ENCODE data around the gene MBNL2.

DNA sequence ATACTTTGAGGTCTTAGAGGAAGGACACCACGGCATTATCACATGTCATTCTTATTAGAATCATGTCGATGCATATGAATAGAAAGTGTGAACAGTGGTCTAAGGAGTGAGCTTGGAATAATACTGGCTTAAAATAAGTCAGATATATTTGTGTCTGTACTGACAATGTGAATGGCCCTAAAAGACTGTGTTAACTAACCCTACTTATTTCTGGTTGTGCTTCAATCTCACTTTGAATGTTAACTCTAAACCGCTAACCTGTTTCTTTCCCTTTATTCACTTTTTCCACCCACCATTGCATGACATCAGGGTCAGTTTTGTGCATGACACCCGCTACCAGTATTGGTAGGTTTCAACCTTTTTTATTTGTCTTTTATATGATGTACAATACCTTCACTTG, 142.7 kb downstream of the MBNL2 start:
- TF ChIP-seq, protein P1, sequence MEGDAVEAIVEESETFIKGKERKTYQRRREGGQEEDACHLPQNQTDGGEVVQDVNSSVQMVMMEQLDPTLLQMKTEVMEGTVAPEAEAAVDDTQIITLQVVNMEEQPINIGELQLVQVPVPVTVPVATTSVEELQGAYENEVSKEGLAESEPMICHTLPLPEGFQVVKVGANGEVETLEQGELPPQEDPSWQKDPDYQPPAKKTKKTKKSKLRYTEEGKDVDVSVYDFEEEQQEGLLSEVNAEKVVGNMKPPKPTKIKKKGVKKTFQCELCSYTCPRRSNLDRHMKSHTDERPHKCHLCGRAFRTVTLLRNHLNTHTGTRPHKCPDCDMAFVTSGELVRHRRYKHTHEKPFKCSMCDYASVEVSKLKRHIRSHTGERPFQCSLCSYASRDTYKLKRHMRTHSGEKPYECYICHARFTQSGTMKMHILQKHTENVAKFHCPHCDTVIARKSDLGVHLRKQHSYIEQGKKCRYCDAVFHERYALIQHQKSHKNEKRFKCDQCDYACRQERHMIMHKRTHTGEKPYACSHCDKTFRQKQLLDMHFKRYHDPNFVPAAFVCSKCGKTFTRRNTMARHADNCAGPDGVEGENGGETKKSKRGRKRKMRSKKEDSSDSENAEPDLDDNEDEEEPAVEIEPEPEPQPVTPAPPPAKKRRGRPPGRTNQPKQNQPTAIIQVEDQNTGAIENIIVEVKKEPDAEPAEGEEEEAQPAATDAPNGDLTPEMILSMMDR (CRISPR knock-in tag; IDR thresholded peaks at IDR 0.05): no peak
- no peak for TF ChIP-seq CHD2 (IDR thresholded peaks at IDR 0.05; ENCODE audit: low read depth, low read length)
- no peak for TF ChIP-seq RFX5 (IDR thresholded peaks at IDR 0.05; ENCODE audit: low read depth, low read length)
- TF ChIP-seq PREB (CRISPR knock-in tag; IDR thresholded peaks at IDR 0.05): no peak
- TF ChIP-seq POLR2A (IDR thresholded peaks at IDR 0.05; ENCODE audit: insufficient read depth in 1 of 2, low read depth in 2 of 2, low read length in 2 of 2): no peak
